ENCODE results near the gene MBD3L2B.
"Not testable (repeated sequence)": the region's sequence is repeated elsewhere in the genome, so short reads cannot be mapped to it uniquely, and the experiment has no call there.

DNA sequence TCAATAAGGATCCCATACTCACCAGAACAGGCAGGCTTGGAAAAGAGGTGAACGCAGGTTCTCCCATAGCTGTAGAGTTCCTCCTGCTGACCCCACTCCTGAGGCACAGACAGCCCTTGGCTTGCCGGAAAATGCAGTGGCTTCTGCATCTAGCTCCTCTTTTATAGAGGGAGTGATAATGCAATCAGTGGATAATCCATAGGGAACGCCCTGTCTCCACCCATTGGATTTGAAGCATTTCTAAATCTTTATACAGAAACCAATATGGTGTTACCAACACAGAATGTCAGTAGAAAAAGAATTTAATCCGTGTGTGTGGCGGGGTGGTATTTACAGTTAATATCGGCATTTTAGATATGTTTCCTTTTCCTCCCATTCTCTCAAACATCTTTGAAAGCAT is at the start of gene MBD3L2B:
- TF ChIP-seq CTCF, POLR2A (IDR thresholded peaks at IDR 0.05): not testable (repeated sequence)

Data from body of pancreas (tissue), 4 donors.